ENCODE results near the gene IGF1R.

IGF1R gene

GRCh38 chr15:98878862-98879261 is 230.5 kb downstream of the IGF1R start:
- no peak for DNase-seq

DNA sequence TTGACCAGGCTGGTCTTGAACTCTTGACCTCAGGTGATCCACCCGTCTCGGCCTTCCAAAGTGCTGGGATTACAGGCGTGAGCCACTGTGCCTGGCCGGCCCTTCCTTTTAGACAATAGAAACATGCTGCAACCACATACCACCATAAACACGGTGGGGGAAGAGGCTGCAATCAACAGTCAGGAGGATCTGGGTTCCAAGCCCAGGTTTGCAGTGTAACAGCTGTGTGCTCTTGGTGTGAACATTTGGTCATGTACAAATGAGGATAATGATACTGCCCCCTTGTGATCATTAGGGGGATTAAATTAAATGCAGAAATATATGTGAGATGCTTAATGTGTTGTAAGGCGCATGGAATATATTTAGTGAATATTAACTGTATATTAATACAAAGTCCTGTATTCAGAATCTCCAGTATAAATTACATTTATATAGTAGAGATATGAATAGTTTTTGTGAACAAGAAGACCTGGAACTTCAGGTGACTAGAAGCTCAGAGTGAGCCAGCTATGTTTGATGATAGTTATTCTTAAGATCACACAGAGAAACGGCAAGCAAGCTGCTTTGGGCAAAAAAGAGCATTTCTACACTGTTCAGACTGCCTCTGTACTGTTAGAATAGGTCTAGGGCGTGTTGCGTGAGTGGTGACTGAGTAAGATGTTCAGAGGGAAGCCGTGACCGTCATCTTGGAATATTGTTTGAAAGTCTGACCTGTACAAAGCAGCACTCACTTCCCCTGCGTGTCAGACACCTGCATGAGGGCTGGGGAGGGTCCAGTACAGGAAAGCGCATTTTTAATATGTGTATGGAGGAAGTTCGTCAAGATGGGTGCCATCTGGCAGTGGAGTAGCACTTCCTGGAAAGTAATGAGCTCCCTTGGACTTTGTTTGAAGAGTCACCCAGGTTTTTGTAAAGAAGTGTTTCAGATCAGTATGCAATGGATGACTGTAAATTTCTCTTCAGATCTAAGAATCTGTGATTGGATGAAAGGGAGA is 233.5 kb downstream of the IGF1R start:
- DNase-seq: no peak

GRCh38 chr15:98883478-98883877 is 235.1 kb downstream of the IGF1R start:
- DNase-seq: no peak

DNA sequence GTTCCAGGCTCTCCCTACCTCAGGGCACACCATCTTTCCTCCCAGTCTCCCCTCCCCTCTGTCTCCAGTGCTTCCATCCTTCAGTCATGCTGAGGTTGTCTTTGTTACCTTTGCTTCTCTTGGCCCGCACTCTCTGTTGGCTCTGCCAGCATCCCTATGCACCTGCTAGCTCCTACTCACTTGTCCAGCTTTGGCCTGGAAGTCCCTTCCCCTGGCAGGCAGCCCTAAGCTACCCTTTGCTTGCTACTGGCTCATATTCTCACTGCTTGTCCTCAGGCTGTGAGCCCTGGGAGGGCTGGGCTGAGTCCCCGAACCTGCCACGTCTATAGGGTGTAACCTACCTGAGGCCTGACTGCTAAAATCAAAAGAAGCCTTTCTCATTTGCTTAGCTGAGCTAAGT is 236.6 kb downstream of the IGF1R start:
- DNase-seq: no peak

- DNase-seq: no peak
Observed at GRCh38 chr15:98887976-98888375, 239.6 kb downstream of the IGF1R start.

- no peak for DNase-seq
Observed at GRCh38 chr15:98888820-98889479, 240.6 kb downstream of the IGF1R start.

DNA sequence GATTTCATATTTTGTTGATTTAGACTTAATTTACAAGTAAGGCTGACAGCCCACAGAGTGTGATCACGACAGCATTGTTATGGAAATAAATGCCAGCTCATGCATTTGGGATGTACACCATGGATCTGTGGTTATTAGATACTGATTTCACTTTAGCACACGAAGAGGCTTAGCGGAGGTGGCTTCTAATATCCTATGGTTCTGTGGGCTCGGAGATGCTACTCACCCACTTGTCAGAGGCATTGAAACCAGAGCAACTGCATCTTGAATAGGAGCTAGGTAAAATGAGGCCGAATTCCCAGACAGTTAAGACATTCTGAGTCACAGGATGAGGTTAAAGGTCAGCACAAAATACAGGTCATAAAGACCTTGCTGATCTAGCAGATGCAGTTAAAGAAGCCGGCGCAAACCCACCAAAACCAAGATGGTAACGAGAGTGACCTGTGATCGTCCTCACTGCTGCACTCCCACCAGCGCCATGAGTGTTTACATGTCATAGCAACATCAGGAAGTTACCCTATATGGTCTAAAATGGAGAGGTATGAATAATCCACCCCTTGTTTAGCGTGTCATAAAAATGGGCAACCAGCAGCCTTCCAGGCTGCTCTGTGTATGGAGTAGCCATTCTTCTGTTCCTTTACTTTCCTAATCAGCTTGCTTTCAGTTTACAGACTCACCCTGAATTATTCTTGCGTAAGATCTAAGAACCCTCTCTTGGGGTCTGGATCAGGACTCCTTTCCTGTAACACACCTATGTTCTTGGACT is 241.8 kb downstream of the IGF1R start:
- DNase-seq: no peak

GRCh38 chr15:98891301-98891700 is 243.0 kb downstream of the IGF1R start:
- DNase-seq: no peak

- DNase-seq: no peak
Observed at GRCh38 chr15:98893401-98893800, 245.1 kb downstream of the IGF1R start.

GRCh38 chr15:98894312-98894711 is 246.0 kb downstream of the IGF1R start:
- no peak for DNase-seq

DNA sequence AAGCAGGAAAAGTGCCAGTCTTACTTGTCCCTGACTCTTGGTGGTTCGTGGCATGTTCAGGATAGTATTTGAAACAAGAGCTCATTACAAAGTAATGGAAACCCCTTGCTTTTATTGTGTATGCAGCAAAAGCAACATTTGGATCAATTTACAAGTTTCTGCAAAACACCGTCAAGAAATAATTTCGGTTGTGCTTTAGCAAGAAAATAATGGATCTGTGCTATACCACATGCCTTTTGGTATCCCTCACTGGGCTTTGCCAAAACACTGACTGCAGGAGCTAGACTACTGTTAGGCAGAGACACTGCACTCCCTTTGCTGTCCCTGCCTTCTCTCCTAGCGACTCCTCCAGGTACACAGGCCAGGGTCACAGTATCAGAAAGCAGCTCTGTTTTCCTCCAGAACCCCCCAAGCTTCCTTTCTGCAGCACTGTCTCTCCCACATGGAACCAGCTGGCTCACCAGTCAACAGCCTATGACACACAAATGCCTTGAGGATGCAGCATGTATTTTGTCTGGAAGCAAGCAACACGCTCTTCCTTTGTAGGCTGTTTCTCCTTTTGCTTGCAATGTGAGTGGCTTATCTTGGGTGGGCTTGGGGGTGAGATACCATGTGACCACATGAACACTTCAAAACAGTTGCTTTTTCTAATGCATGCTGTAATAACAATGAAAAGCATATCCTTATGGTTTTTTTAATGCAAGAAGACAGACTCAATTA is 247.8 kb downstream of the IGF1R start:
- no peak for DNase-seq

- DNase-seq: peak in 1 of 56 donors; percentile 14
Observed at GRCh38 chr15:98896802-98897732, 248.7 kb downstream of the IGF1R start.

DNA sequence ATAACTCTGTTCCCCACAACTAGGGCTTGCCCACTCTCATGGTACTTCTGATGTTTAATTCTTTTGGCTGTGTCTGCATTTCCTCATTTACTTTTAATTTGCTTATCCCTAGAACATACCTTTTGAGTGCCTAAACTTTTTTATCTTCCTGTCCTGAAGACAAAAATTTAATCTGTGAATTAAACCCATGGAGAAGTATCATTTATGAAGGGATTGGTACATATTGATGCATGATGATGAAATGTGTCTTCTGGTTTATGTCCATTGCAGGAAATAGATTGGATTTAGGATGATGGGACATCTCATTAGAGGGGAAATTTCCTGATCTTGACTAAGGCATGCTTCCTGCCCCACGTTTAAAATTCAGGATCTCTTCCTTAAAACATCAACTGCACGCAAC is 249.8 kb downstream of the IGF1R start:
- DNase-seq: no peak

DNA sequence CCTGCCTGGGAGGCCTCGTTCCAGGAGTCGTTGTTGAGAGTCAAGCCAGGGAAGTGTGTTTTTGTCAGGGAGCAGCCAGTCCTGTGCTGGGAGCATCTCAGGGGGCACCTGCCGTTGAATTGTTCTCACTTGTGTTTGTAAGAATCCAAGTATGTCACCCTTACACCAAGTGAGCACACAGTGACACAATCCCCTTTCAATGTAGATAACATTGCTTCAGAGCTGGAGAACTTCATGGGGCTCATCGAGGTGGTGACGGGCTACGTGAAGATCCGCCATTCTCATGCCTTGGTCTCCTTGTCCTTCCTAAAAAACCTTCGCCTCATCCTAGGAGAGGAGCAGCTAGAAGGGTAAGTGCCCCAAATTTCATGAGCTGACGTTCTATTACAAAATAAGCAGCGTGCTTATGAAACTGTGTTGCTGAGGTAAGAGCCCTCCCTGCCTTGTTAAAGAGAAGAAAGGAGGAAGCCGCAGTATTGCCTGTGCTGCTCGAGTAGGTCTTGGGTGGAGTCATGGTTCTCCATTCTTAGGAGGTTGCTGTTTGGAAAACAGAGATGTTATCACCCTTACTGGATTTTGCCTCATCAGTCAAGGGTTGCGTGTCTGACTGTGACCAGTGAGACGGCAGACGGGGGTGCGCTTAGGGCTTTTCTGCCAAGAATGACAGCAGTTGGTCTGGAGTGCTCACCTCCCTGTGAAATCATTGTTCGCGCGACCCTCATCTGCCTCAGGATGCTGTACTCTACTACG is 251.1 kb downstream of the IGF1R start:
- DNase-seq: no peak

DNA sequence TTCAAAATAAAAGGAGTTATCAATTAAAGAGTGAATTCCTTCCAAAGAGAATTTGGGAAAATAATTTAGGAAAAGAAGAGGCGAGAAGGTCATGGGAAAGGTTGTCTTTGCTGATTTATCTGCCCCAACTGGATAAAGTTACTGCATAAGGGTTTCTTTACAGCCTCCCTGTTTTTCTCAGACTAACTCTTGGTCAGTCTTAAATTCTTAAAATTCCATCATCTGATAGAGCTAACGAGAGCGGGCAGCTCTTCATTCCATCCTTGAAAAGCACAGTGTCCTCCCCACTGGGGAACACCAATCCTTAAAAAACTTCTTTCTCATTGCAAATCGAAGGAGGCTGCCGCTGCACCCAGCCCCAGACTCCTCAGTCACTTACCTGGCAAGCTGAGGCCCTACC is 252.0 kb downstream of the IGF1R start:
- no peak for DNase-seq

DNA sequence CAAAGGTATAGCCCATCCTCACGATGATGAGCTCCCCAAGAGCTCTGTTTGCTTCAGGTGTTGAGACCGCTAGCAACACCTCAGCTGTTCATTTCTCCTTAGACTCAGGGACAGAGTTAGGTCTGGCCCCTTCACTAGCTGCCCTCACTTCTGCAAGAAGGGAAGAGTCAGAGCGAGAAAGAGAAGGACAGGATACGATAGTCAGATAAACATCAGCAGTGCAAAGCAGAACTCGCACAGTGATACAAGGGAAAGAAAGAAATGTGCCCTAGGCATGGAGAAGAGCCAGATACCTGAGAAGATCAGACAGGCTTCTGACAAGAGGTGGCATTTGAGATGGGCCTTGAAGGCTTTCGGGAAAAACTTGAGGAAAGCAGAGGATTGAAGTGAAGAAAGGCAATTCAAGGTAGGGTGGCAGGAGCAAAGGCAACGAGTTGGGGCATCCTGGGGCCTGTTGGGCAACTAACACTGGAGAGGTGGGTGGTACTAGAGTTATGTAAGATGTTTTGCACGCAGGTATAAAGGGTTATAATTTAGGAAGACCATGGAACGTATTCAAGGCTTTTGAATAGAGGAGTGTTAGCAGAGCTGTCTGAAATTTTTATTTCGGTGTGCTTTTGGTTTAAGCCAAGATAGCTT is 253.2 kb downstream of the IGF1R start:
- no peak for DNase-seq

- DNase-seq: no peak
Observed at GRCh38 chr15:98902931-98903330, 254.6 kb downstream of the IGF1R start.

DNA sequence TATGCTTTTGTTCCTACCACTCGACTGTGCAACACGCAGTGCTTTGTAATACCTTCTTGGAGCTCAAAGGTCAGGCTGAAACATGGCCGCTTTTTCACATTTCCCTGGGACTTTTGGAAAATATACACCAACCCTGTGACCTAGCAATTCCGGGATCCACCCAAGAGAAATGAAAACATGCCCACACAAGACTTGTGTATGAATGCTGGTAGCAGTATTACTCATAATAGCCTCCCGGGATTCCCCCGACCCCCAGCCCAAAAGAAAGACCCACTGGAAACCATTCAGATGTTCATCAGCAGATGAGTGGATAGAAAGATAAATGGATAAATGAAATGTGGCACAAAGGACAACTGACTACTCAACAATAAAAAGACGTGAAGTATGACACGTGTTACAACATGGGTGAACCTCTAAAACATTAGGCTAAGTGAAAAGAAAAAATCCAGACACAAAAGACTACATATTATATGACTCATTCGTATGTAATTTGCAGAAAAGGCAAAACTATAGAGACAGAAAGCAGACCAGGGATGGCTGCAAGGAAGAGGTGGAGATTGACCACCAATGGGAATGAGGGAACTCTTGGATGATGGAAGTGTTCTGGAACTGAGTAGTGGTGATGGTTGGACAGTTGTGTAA is 255.2 kb downstream of the IGF1R start:
- no peak for DNase-seq

Data from nucleus accumbens (tissue), 56 donors.